Measurements from ENCODE around the gene RCBTB1.

RCBTB1 gene

GRCh38 chr13:49559006-49559405, 26.4 kb downstream of the RCBTB1 start:
- DNase-seq (ENCODE audit: low read depth in 2 of 2) = no peak

GRCh38 chr13:49554387-49554786, 31.0 kb downstream of the RCBTB1 start:
- no peak for DNase-seq (ENCODE audit: low read depth in 2 of 2)

- no peak for DNase-seq (ENCODE audit: low read depth in 2 of 2)
Measured at GRCh38 chr13:49553888-49554287, 31.5 kb downstream of the RCBTB1 start.

- DNase-seq (ENCODE audit: low read depth in 2 of 2) = no peak
Measured at GRCh38 chr13:49550942-49551644, 34.3 kb downstream of the RCBTB1 start.

- no peak for DNase-seq (ENCODE audit: low read depth in 2 of 2)
Measured at GRCh38 chr13:49549289-49549688, 36.1 kb downstream of the RCBTB1 start.

- no peak for DNase-seq (ENCODE audit: low read depth in 2 of 2)
Measured at GRCh38 chr13:49546561-49546960, 38.8 kb downstream of the RCBTB1 start.

GRCh38 chr13:49545661-49546060, 39.7 kb downstream of the RCBTB1 start:
- DNase-seq (ENCODE audit: low read depth in 2 of 2) = no peak

- DNase-seq (ENCODE audit: low read depth in 2 of 2) = no peak
Measured at GRCh38 chr13:49543656-49544055, 41.7 kb downstream of the RCBTB1 start.

- no peak for DNase-seq (ENCODE audit: low read depth in 2 of 2)
Measured at GRCh38 chr13:49540552-49540951, 44.8 kb downstream of the RCBTB1 start.

- no peak for DNase-seq (ENCODE audit: low read depth in 2 of 2)
Measured at GRCh38 chr13:49539746-49540145, 45.6 kb downstream of the RCBTB1 start.

GRCh38 chr13:49539313-49539712, 46.0 kb downstream of the RCBTB1 start:
- DNase-seq (ENCODE audit: low read depth in 2 of 2) = no peak

GRCh38 chr13:49538404-49538803, 47.0 kb downstream of the RCBTB1 start:
- DNase-seq (ENCODE audit: low read depth in 2 of 2) = no peak

- DNase-seq (ENCODE audit: low read depth in 2 of 2) = no peak
Measured at GRCh38 chr13:49536144-49536873, 49.0 kb downstream of the RCBTB1 start.

- DNase-seq (ENCODE audit: low read depth in 2 of 2) = no peak
Measured at GRCh38 chr13:49533591-49534269, 51.6 kb downstream of the RCBTB1 start.

GRCh38 chr13:49533011-49533410, 52.3 kb downstream of the RCBTB1 start:
- DNase-seq (ENCODE audit: low read depth in 2 of 2) = no peak

GRCh38 chr13:49532593-49532992, 52.8 kb downstream of the RCBTB1 start:
- no peak for DNase-seq (ENCODE audit: low read depth in 2 of 2)

- no peak for DNase-seq (ENCODE audit: low read depth in 2 of 2)
Measured at GRCh38 chr13:49530457-49530856, 54.9 kb downstream of the RCBTB1 start.

- DNase-seq (ENCODE audit: low read depth in 2 of 2) = no peak
Measured at GRCh38 chr13:49528161-49528560, 57.2 kb downstream of the RCBTB1 start.

- no peak for DNase-seq (ENCODE audit: low read depth in 2 of 2)
Measured at GRCh38 chr13:49527123-49527522, 58.2 kb downstream of the RCBTB1 start.

- DNase-seq (ENCODE audit: low read depth in 2 of 2) = no peak
Measured at GRCh38 chr13:49524740-49525501, 60.4 kb downstream of the RCBTB1 start.

- DNase-seq (ENCODE audit: low read depth in 2 of 2) = no peak
Measured at GRCh38 chr13:49521224-49521623, 64.1 kb downstream of the RCBTB1 start.

- DNase-seq (ENCODE audit: low read depth in 2 of 2) = no peak
Measured at GRCh38 chr13:49517461-49517860, 67.9 kb downstream of the RCBTB1 start.

All from fibroblast of skin of left quadriceps (primary cell).